GM10847 (cell line): ENCODE results near the gene KCNQ1.

ENCODE experiments used
- POLR2A ChIP-seq: IDR thresholded peaks from 2 replicates; pipeline ENCODE4 v1.6.1; 2011; ENCODE audit not compliant: insufficient read length; ENCODE audit errors: extremely low read depth

Gene KCNQ1

GRCh38 chr11:2519862-2520735 is 75.3 kb downstream of the KCNQ1 start:
- TF ChIP-seq POLR2A: no peak

GRCh38 chr11:2520736-2521035 is 75.9 kb downstream of the KCNQ1 start:
- no peak for TF ChIP-seq POLR2A

- TF ChIP-seq POLR2A: no peak
Measured at GRCh38 chr11:2521081-2521732, 76.4 kb downstream of the KCNQ1 start.

- TF ChIP-seq POLR2A: no peak
Measured at GRCh38 chr11:2521733-2522630, 77.2 kb downstream of the KCNQ1 start.

- TF ChIP-seq POLR2A: no peak
Measured at GRCh38 chr11:2522631-2523255, 77.9 kb downstream of the KCNQ1 start.

GRCh38 chr11:2523821-2524391 is 79.1 kb downstream of the KCNQ1 start:
- TF ChIP-seq POLR2A: no peak

GRCh38 chr11:2524446-2525165 is 79.8 kb downstream of the KCNQ1 start:
- no peak for TF ChIP-seq POLR2A

GRCh38 chr11:2525166-2525861 is 80.5 kb downstream of the KCNQ1 start:
- TF ChIP-seq POLR2A: no peak

- no peak for TF ChIP-seq POLR2A
Measured at GRCh38 chr11:2525941-2526807, 81.4 kb downstream of the KCNQ1 start.

GRCh38 chr11:2526808-2527381 is 82.1 kb downstream of the KCNQ1 start:
- TF ChIP-seq POLR2A: no peak

GRCh38 chr11:2527621-2528291 is 82.9 kb downstream of the KCNQ1 start:
- no peak for TF ChIP-seq POLR2A
